GM12878 (cell line): ENCODE data around the gene SVIL. TPM values are rescaled to one million over a fixed set of nuclear protein-coding genes. Genes with fewer than 3 reads are reported as not detected.
A peak's percentile ranks its signal among the peaks of the same experiment; 100 is the strongest.

Experiments used
- ATAC-seq: fragments of 200-7000 bp; cut with Tn5 transposase; 3 replicates; pipeline ENCODE4 v1.9.1; 2020; ENCODE audit warnings: mild to moderate bottlenecking, moderate library complexity
- BruUV-seq: library from RNA; stranded (reverse); fragments of 400-500 nt; replicated peaks from 2 replicates; lab custom pipeline; 2021; lab: Mats Ljungman, UMichigan
- CTCF ChIA-PET: fragments of 300-600 bp; sonication (Branson Sonifier 250); formaldehyde crosslinking; extraction: SDS; loops from one replicate; lab custom pipeline; 2021; ENCODE audit warnings: inconsistent platforms; lab: Yijun Ruan, JAX
- POLR2A ChIA-PET: fragments of 350-600 bp; formaldehyde crosslinking; extraction: SDS; loops from one replicate; lab custom pipeline; 2021; ENCODE audit warnings: inconsistent platforms; lab: Charles Lee
- RAD21 ChIA-PET: fragments of 300-600 bp; sonication (Branson Sonifier 250); formaldehyde crosslinking; loops from one replicate; lab custom pipeline; 2023; ENCODE audit warnings: antibody characterized with exemption; ENCODE audit not compliant: unreplicated experiment; lab: Charles Lee
- SMC1A ChIA-PET: fragments of 300-600 bp; sonication (Branson Sonifier 250); formaldehyde crosslinking; loops from one replicate; lab custom pipeline; 2023; ENCODE audit not compliant: unreplicated experiment, uncharacterized antibody; lab: Charles Lee
- DNase-seq: peaks from one replicate; pipeline ENCODE4 v3.0.0-alpha.2; 2011; ENCODE audit warnings: low read depth, low spot score
- FAIRE-seq: peaks from 3 replicates; lab custom pipeline; 2011; peaks lifted over from hg19 to GRCh38; lab: Jason Lieb, UNC
- H2AFZ ChIP-seq: 2 replicates; pipeline ENCODE4 v1.6.0; 2011; ENCODE audit warnings: low read depth, low read length, control low read depth; ENCODE audit not compliant: control insufficient read depth
- H3K27ac ChIP-seq: 2 replicates; pipeline ENCODE4 v1.5.1; 2011; ENCODE audit warnings: control low read depth; ENCODE audit not compliant: control insufficient read depth, insufficient read depth
- H3K27me3 ChIP-seq, 2 experiments: replicated peaks in 1 of 2; 2 replicates each; pipeline versions ENCODE4 v1.6.0 to v1.6.1; 2011; ENCODE audit warnings: low read length in 1 of 2; ENCODE audit not compliant: control insufficient read depth in 2 of 2, insufficient read depth in 2 of 2
- H3K36me3 ChIP-seq, 2 experiments: 2 replicates each; pipeline ENCODE4 v1.5.1; 2011; ENCODE audit warnings: low read length in 1 of 2; ENCODE audit not compliant: control insufficient read depth in 2 of 2, insufficient read depth in 2 of 2
- H3K4me1 ChIP-seq: 2 replicates; pipeline ENCODE4 v1.6.1; 2011; ENCODE audit warnings: mild to moderate bottlenecking, low read length, moderate library complexity, mixed read lengths; ENCODE audit not compliant: control insufficient read depth, insufficient read depth
- H3K4me2 ChIP-seq: 2 replicates; pipeline ENCODE4 v1.6.0; 2011; ENCODE audit warnings: control low read depth; ENCODE audit not compliant: control insufficient read depth, insufficient read depth
- H3K4me3 ChIP-seq: fragments of 200-600 bp; sonication (generic); 2 replicates; pipeline ENCODE4 v1.5.1; 2016
- H3K79me2 ChIP-seq: 2 replicates; pipeline ENCODE4 v1.6.0; 2011; ENCODE audit warnings: low read length; ENCODE audit not compliant: control insufficient read depth, insufficient read depth
- H3K9ac ChIP-seq: 2 replicates; pipeline ENCODE4 v1.8.0; 2011; ENCODE audit warnings: low read length, control low read depth, mixed read lengths; ENCODE audit not compliant: control insufficient read depth, insufficient read depth
- H3K9me3 ChIP-seq: replicated peaks from 3 replicates; pipeline ENCODE4 v1.5.1; 2011; ENCODE audit warnings: mild to moderate bottlenecking, low read length; ENCODE audit not compliant: control insufficient read depth, insufficient read depth
- H4K20me1 ChIP-seq: 2 replicates; pipeline ENCODE4 v1.6.0; 2011; ENCODE audit not compliant: control insufficient read depth, insufficient read depth
- CHD1 ChIP-seq: IDR thresholded peaks from 2 replicates; pipeline ENCODE4 v1.6.1; 2012; ENCODE audit warnings: low read depth, low read length, improper control_type of control experiment
- CHD2 ChIP-seq: IDR thresholded peaks from 2 replicates; pipeline ENCODE4 v1.6.1; 2011; ENCODE audit warnings: low read depth, low read length, improper control_type of control experiment, borderline replicate concordance
- CREB1 ChIP-seq: IDR thresholded peaks from 2 replicates; pipeline ENCODE4 v1.6.1; 2012; ENCODE audit warnings: low read depth, mild to moderate bottlenecking, inconsistent platforms
- DPF2 ChIP-seq: fragments of 450-650 bp; IDR thresholded peaks from 2 replicates; pipeline ENCODE4 v1.6.1; 2017; ENCODE audit warnings: mild to moderate bottlenecking
- IKZF1 ChIP-seq: fragments of 450-650 bp; conservative IDR thresholded peaks from 2 replicates; pipeline ENCODE4 v1.6.1; 2017; ENCODE audit warnings: antibody characterized with exemption, mild to moderate bottlenecking
- JUNB ChIP-seq: IDR thresholded peaks from 2 replicates; pipeline ENCODE4 v1.6.1; 2016; ENCODE audit warnings: antibody characterized with exemption, mild to moderate bottlenecking
- MTA2 ChIP-seq: fragments of 450-650 bp; IDR thresholded peaks from 2 replicates; pipeline ENCODE4 v1.6.1; 2016; ENCODE audit warnings: low read depth, mild to moderate bottlenecking, moderate library complexity
- MXI1 ChIP-seq: fragments of 150-350 bp; IDR thresholded peaks from 2 replicates; pipeline ENCODE4 v1.6.1; 2011; ENCODE audit warnings: low read depth, mild to moderate bottlenecking, inconsistent platforms, low read length, improper control_type of control experiment
- NBN ChIP-seq: fragments of 450-650 bp; IDR thresholded peaks from 2 replicates; pipeline ENCODE4 v1.6.1; 2016
- NFYA ChIP-seq: IDR thresholded peaks from 2 replicates; pipeline ENCODE4 v1.6.1; 2011; ENCODE audit warnings: low read depth, mild to moderate bottlenecking, low read length, improper control_type of control experiment, borderline replicate concordance
- NFYB ChIP-seq: IDR thresholded peaks from 2 replicates; pipeline ENCODE4 v1.6.1; 2011; ENCODE audit warnings: low read depth, mild to moderate bottlenecking, low read length, improper control_type of control experiment, moderate library complexity; ENCODE audit not compliant: insufficient read depth
- NR2F1 ChIP-seq: fragments of 450-650 bp; conservative IDR thresholded peaks from 2 replicates; pipeline ENCODE4 v1.6.1; 2017; ENCODE audit warnings: mild to moderate bottlenecking
- NRF1 ChIP-seq: conservative IDR thresholded peaks from 2 replicates; pipeline ENCODE4 v1.6.1; 2011; ENCODE audit warnings: mild to moderate bottlenecking, low read depth, low read length, improper control_type of control experiment
- POLR2A ChIP-seq: IDR thresholded peaks from 2 replicates; pipeline ENCODE4 v1.6.1; 2011; ENCODE audit warnings: low read depth, mild to moderate bottlenecking, low read length
- RB1 ChIP-seq: fragments of 450-650 bp; formaldehyde crosslinking; IDR thresholded peaks from 2 replicates; pipeline ENCODE4 v1.6.1; 2017; ENCODE audit warnings: mild to moderate bottlenecking, borderline replicate concordance
- SMC3 ChIP-seq: IDR thresholded peaks from 2 replicates; pipeline ENCODE4 v1.6.1; 2011; ENCODE audit warnings: low read length, improper control_type of control experiment, borderline replicate concordance
- SUPT20H ChIP-seq: IDR thresholded peaks from 2 replicates; pipeline ENCODE4 v1.6.1; 2011; ENCODE audit warnings: low read depth, mild to moderate bottlenecking, low read length, moderate library complexity, borderline replicate concordance; ENCODE audit not compliant: control insufficient read depth
- TCF12 ChIP-seq: IDR thresholded peaks from 2 replicates; pipeline ENCODE4 v1.6.1; 2011; ENCODE audit warnings: low read depth, mild to moderate bottlenecking, low read length
- WGBS: methylation state at CpG from one replicate; pipeline ENCODE4 v1.1.6; 2016; ENCODE audit warnings: low lambda C conversion rate; ENCODE audit not compliant: insufficient replicate concordance, insufficient coverage; ENCODE audit errors: missing lambda C conversion rate; 5-methylcytosine and 5-hydroxymethylcytosine counted together
- in situ Hi-C: fragments of 300-500 bp; cut with MboI; formaldehyde crosslinking; loops from 9 replicates; pipeline ENCODE4 v1.14.3; 2018; ENCODE audit warnings: mixed read lengths
- intact Hi-C: fragments of 100-400 bp; cut with micrococcal nuclease; formaldehyde crosslinking; loops from one replicate; pipeline ENCODE4 v1.14.2; 2022; ENCODE audit not compliant: unreplicated experiment
- polyA plus RNA-seq, 11 experiments: library from polyadenylated mRNA; depleted of rRNA in 4 of 11; unstranded in 6 of 11; stranded (reverse) in 5 of 11; fragments of >200 nt; fragmentation: Nextera tagmentation in 4 of 11; fragmentation: Illumina TruSeq in 1 of 11; extraction: Ambion mirVana in 4 of 11; extraction: Trizol in 1 of 11; gene quantifications; 1 replicate in 1 of 11; 2 replicates in 10 of 11; pipeline versions ENCODE4 v1.2.1 to v1.2.3, GENCODE V29; 2011 to 2016; ENCODE audit warnings: inconsistent platforms in 2 of 11, missing spikeins in 2 of 11, low read depth in 1 of 11
- total RNA-seq, 4 experiments: library from RNA; depleted of rRNA in 3 of 4; stranded (reverse); fragments of >200 nt in 3 of 4; fragmentation: Illumina TruSeq in 1 of 4; extraction: Trizol in 1 of 4; gene quantifications; 2 replicates each; pipeline versions ENCODE4 v1.2.1 to v1.2.3, GENCODE V29; 2013 to 2021
- TF ChIP-seq, protein P1 (sequence below): IDR thresholded peaks from 2 replicates; pipeline ENCODE4 v1.6.1; 2011; ENCODE audit warnings: low read depth, mild to moderate bottlenecking, low read length, moderate library complexity, borderline replicate concordance; ENCODE audit errors: extremely low read depth
- TF ChIP-seq, protein P2 (sequence below): IDR thresholded peaks from 2 replicates; pipeline ENCODE4 v1.6.1; 2012; ENCODE audit warnings: low read length, inconsistent platforms
- TF ChIP-seq, protein P3 (sequence below): fragments of 450-650 bp; IDR thresholded peaks from 2 replicates; pipeline ENCODE4 v1.6.1; 2017; ENCODE audit warnings: mild to moderate bottlenecking, moderate library complexity

Gene SVIL
- total and polyA plus RNA-seq, 10 of the 15 experiments (the other 5 are each of a cell fraction or from before 2014, with no cell fraction given), result 0.22 to 1.9 (median 0.87) TPM

- BruUV-seq, result no TSS peak
- in situ Hi-C loops, result no loop called here
- TF ChIP-seq, protein P1, sequence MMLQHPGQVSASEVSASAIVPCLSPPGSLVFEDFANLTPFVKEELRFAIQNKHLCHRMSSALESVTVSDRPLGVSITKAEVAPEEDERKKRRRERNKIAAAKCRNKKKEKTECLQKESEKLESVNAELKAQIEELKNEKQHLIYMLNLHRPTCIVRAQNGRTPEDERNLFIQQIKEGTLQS, result no peak
- TF ChIP-seq SMC3 (no peak), NRF1 (no peak), NFYB (0 out of 2 replicates have a peak, but pooled peaks have one; percentile 1), NBN (0 out of 2 replicates have a peak, but pooled peaks have one; percentile 16), CREB1 (no peak), NFYA (no peak), SUPT20H (no peak), IKZF1 (peak; percentile 28; the same call in 1 of the 2 replicates), JUNB (no peak), NR2F1 (peak; percentile 43), RB1 (no peak), TCF12 (0 out of 2 replicates have a peak, but pooled peaks have one; percentile 20), DPF2 (peak; percentile 20; the same call in 1 of the 2 replicates), CHD2 (no peak), CHD1 (no peak), MXI1 (no peak), MTA2 (peak; percentile 43; the same call in 1 of the 2 replicates), POLR2A (no peak)
- TF ChIP-seq, protein P2, sequence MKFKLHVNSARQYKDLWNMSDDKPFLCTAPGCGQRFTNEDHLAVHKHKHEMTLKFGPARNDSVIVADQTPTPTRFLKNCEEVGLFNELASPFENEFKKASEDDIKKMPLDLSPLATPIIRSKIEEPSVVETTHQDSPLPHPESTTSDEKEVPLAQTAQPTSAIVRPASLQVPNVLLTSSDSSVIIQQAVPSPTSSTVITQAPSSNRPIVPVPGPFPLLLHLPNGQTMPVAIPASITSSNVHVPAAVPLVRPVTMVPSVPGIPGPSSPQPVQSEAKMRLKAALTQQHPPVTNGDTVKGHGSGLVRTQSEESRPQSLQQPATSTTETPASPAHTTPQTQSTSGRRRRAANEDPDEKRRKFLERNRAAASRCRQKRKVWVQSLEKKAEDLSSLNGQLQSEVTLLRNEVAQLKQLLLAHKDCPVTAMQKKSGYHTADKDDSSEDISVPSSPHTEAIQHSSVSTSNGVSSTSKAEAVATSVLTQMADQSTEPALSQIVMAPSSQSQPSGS, result no peak
- TF ChIP-seq, protein P3, sequence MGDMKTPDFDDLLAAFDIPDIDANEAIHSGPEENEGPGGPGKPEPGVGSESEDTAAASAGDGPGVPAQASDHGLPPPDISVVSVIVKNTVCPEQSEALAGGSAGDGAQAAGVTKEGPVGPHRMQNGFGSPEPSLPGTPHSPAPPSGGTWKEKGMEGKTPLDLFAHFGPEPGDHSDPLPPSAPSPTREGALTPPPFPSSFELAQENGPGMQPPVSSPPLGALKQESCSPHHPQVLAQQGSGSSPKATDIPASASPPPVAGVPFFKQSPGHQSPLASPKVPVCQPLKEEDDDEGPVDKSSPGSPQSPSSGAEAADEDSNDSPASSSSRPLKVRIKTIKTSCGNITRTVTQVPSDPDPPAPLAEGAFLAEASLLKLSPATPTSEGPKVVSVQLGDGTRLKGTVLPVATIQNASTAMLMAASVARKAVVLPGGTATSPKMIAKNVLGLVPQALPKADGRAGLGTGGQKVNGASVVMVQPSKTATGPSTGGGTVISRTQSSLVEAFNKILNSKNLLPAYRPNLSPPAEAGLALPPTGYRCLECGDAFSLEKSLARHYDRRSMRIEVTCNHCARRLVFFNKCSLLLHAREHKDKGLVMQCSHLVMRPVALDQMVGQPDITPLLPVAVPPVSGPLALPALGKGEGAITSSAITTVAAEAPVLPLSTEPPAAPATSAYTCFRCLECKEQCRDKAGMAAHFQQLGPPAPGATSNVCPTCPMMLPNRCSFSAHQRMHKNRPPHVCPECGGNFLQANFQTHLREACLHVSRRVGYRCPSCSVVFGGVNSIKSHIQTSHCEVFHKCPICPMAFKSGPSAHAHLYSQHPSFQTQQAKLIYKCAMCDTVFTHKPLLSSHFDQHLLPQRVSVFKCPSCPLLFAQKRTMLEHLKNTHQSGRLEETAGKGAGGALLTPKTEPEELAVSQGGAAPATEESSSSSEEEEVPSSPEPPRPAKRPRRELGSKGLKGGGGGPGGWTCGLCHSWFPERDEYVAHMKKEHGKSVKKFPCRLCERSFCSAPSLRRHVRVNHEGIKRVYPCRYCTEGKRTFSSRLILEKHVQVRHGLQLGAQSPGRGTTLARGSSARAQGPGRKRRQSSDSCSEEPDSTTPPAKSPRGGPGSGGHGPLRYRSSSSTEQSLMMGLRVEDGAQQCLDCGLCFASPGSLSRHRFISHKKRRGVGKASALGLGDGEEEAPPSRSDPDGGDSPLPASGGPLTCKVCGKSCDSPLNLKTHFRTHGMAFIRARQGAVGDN, result no peak
Observed at GRCh38 chr10:29635711-29636144, 957 bp upstream of the SVIL start.

More at GRCh38 chr10:29635711-29636144, 957 bp upstream of the SVIL start:
- Histone ChIP-seq H4K20me1 (no peaks in the 10 kb centered on the region), H3K79me2 (no peaks in the 10 kb centered on the region), H3K4me2 (no peak overlapping the region), H3K27ac (no peak overlapping the region), H3K4me3 (no peak overlapping the region), H3K36me3 (no peaks in the 10 kb centered on the region), H2AFZ (no peak overlapping the region), H3K9ac (no peak overlapping the region), H3K9me3 (no peaks in the 10 kb centered on the region; the same call in 2 of the 3 replicates), H3K4me1 (no peaks in the 10 kb centered on the region), H3K27me3 (no peaks in the 10 kb centered on the region)
- SMC1A ChIA-PET, result interaction anchor here (0.5 to 2.5 kb wide), 9 partner anchors 8 to 143 kb away, joined by 3 to 12 read pairs (median 6); no protein-coding TSS in a partner anchor
- DNase-seq (peak; percentile 27), ATAC-seq (peak; percentile 86), FAIRE-seq (no peak)
- RAD21 ChIA-PET, result interaction anchor here (0.7 to 2.3 kb wide), 8 partner anchors 8 to 98 kb away, joined by 3 to 13 read pairs (median 3); no protein-coding TSS in a partner anchor
- POLR2A ChIA-PET, result interaction anchor here (1.6 kb wide), 1 partner anchor 8 kb away, joined by 11 read pairs; no protein-coding TSS in a partner anchor
- intact Hi-C loops, result loop anchor here (2.0 to 5.0 kb wide), 3 partner anchors 23 to 99 kb away; no protein-coding TSS in a partner anchor
- CTCF ChIA-PET, result interaction anchor here (0.9 to 1.7 kb wide), 7 partner anchors 8 to 111 kb away, joined by 4 to 6 read pairs (median 4); no protein-coding TSS in a partner anchor
- 1% methylated on average over 4 of the region's 4 CpGs for WGBS
